HL-60 (cell line): ENCODE results near the gene CHST2.

ENCODE experiments used
- DNase-seq, 2 experiments: peaks; one replicate each; pipeline ENCODE4 v3.0.0-alpha.2; 2010 to 2020; ENCODE audit warnings: low read depth in 1 of 2, low spot score in 1 of 2
- H3K27ac ChIP-seq: fragments of 250-450 bp; sonication (Bioruptor Pico); replicated peaks from 2 replicates; pipeline ENCODE4 v1.5.1; 2020; ENCODE audit warnings: mild to moderate bottlenecking, moderate library complexity
- H3K27me3 ChIP-seq: fragments of 250-450 bp; sonication (Bioruptor Pico); 2 replicates; pipeline ENCODE4 v1.5.1; 2021; ENCODE audit warnings: mild to moderate bottlenecking, moderate library complexity; ENCODE audit not compliant: insufficient read depth, poor library complexity, severe bottlenecking
- H3K4me3 ChIP-seq: replicated peaks from 2 replicates; pipeline ENCODE4 v1.5.1; 2011; ENCODE audit warnings: mild to moderate bottlenecking, control low read depth, low read length; ENCODE audit not compliant: insufficient read depth
- GABPA ChIP-seq: IDR thresholded peaks from 2 replicates; pipeline ENCODE4 v1.6.1; 2012; ENCODE audit warnings: low read depth
- POLR2AphosphoS5 ChIP-seq: IDR thresholded peaks from 2 replicates; pipeline ENCODE4 v1.6.1; 2012; ENCODE audit warnings: low read depth
- SPI1 ChIP-seq: IDR thresholded peaks from 2 replicates; pipeline ENCODE4 v1.6.1; 2012; ENCODE audit warnings: low read depth, mild to moderate bottlenecking, borderline replicate concordance
- TF ChIP-seq, protein P1 (sequence below): IDR thresholded peaks from 2 replicates; pipeline ENCODE4 v1.6.1; 2012; ENCODE audit warnings: low read depth; ENCODE audit not compliant: insufficient replicate concordance
- TF ChIP-seq, protein P2 (sequence below): IDR thresholded peaks from one replicate; pipeline ENCODE4 v1.5.1; 2011; ENCODE audit warnings: low read length, control low read depth, inconsistent platforms; ENCODE audit not compliant: insufficient read depth

Gene CHST2

GRCh38 chr3:143089965-143090364, 29.6 kb upstream of the CHST2 start:
- TF ChIP-seq, protein P1, sequence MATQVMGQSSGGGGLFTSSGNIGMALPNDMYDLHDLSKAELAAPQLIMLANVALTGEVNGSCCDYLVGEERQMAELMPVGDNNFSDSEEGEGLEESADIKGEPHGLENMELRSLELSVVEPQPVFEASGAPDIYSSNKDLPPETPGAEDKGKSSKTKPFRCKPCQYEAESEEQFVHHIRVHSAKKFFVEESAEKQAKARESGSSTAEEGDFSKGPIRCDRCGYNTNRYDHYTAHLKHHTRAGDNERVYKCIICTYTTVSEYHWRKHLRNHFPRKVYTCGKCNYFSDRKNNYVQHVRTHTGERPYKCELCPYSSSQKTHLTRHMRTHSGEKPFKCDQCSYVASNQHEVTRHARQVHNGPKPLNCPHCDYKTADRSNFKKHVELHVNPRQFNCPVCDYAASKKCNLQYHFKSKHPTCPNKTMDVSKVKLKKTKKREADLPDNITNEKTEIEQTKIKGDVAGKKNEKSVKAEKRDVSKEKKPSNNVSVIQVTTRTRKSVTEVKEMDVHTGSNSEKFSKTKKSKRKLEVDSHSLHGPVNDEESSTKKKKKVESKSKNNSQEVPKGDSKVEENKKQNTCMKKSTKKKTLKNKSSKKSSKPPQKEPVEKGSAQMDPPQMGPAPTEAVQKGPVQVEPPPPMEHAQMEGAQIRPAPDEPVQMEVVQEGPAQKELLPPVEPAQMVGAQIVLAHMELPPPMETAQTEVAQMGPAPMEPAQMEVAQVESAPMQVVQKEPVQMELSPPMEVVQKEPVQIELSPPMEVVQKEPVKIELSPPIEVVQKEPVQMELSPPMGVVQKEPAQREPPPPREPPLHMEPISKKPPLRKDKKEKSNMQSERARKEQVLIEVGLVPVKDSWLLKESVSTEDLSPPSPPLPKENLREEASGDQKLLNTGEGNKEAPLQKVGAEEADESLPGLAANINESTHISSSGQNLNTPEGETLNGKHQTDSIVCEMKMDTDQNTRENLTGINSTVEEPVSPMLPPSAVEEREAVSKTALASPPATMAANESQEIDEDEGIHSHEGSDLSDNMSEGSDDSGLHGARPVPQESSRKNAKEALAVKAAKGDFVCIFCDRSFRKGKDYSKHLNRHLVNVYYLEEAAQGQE = no peak
- TF ChIP-seq SPI1 (no peak), GABPA (no peak), POLR2AphosphoS5 (no peak)
- TF ChIP-seq, protein P2, sequence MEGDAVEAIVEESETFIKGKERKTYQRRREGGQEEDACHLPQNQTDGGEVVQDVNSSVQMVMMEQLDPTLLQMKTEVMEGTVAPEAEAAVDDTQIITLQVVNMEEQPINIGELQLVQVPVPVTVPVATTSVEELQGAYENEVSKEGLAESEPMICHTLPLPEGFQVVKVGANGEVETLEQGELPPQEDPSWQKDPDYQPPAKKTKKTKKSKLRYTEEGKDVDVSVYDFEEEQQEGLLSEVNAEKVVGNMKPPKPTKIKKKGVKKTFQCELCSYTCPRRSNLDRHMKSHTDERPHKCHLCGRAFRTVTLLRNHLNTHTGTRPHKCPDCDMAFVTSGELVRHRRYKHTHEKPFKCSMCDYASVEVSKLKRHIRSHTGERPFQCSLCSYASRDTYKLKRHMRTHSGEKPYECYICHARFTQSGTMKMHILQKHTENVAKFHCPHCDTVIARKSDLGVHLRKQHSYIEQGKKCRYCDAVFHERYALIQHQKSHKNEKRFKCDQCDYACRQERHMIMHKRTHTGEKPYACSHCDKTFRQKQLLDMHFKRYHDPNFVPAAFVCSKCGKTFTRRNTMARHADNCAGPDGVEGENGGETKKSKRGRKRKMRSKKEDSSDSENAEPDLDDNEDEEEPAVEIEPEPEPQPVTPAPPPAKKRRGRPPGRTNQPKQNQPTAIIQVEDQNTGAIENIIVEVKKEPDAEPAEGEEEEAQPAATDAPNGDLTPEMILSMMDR = no peak
- no peak overlapping the region for H3K27ac ChIP-seq

DNA sequence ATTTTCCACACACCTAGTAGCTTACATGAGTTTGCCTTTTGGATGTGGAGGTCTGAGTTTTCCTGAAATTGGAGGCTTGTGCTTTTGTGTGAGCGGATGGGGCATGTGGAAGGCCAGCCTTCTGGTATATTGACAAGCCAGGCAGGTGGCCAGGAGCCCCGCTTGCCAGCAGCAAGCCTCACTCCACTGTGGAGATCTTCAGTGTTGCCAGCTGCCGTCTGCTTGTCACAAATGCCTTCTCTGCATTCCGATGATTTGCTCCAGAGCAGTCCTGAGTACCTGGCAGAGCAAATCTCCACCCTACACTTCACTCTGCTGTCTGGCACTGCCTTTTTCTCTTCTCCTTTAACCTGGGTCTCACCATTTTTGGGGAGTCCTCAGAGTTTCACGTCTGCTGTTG, 29.1 kb upstream of the CHST2 start:
- DNase-seq = no peak
- Histone ChIP-seq H3K27me3 (no peaks in the 10 kb centered on the region), H3K27ac (no peak overlapping the region), H3K4me3 (no peak overlapping the region)
- TF ChIP-seq POLR2AphosphoS5 = no peak
- TF ChIP-seq, protein P2 = no peak
- no peak for TF ChIP-seq SPI1
- TF ChIP-seq GABPA = no peak
- TF ChIP-seq, protein P1 = no peak

More at GRCh38 chr3:143089965-143090364, 29.6 kb upstream of the CHST2 start:
- no peak for DNase-seq
- no peak overlapping the region for H3K4me3 ChIP-seq
- H3K27me3 ChIP-seq = no peaks in the 10 kb centered on the region

GRCh38 chr3:143090976-143091837, 28.4 kb upstream of the CHST2 start:
- Histone ChIP-seq H3K4me3 (no peak overlapping the region), H3K27me3 (no peaks in the 10 kb centered on the region), H3K27ac (no peak overlapping the region)
- DNase-seq = no peak
- TF ChIP-seq POLR2AphosphoS5 = no peak
- no peak for TF ChIP-seq SPI1
- TF ChIP-seq, protein P2 = no peak
- TF ChIP-seq GABPA = no peak
- TF ChIP-seq, protein P1 = no peak
